Bronchial epithelial cell (primary cell): Measurements from ENCODE around the gene FAM53C. TPM values are rescaled to one million over a fixed set of nuclear protein-coding genes. Genes with fewer than 3 reads are reported as not detected.
"Not testable (repeated sequence)": the region's sequence is repeated elsewhere in the genome, so short reads cannot be mapped to it uniquely, and the experiment has no call there.

ENCODE experiments used
- DNase-seq: peaks from one replicate; pipeline ENCODE4 v3.0.0-alpha.2; 2010; ENCODE audit warnings: low read depth
- FAIRE-seq: peaks from 2 replicates; lab custom pipeline; 2011; peaks lifted over from hg19 to GRCh38; lab: Jason Lieb, UNC
- H3K27me3 ChIP-seq: 2 replicates; pipeline ENCODE4 v1.5.1; 2011; ENCODE audit warnings: low read length; ENCODE audit not compliant: control insufficient read depth, insufficient read depth
- H3K36me3 ChIP-seq: 2 replicates; pipeline ENCODE4 v1.5.1; 2011; ENCODE audit warnings: low read length; ENCODE audit not compliant: control insufficient read depth, insufficient read depth
- H3K4me3 ChIP-seq: 2 replicates; pipeline ENCODE4 v1.5.1; 2011; ENCODE audit warnings: mild to moderate bottlenecking, low read depth, low read length, control low read depth
- CTCF ChIP-seq: IDR thresholded peaks from 2 replicates; pipeline ENCODE4 v1.5.1; 2011; ENCODE audit warnings: mild to moderate bottlenecking, moderate library complexity, low read length, control low read depth, inconsistent platforms; ENCODE audit not compliant: insufficient read depth, severe bottlenecking
- total RNA-seq: library from RNA; depleted of rRNA; stranded (reverse); fragments of >200 nt; gene quantifications from 2 replicates; pipeline ENCODE4 v1.2.1, GENCODE V29; 2014

Gene FAM53C
- total RNA-seq, 1 donor from 2014 or later: 10.3 TPM

GRCh38 chr5:138316355-138316754, 21.7 kb upstream of the FAM53C start:
- DNase-seq: no peak
- FAIRE-seq: no peak
- no peak for TF ChIP-seq CTCF
- Histone ChIP-seq H3K4me3 (no peak overlapping the region), H3K27me3 (no peaks in the 10 kb centered on the region), H3K36me3 (no peaks in the 10 kb centered on the region)

- not testable (repeated sequence) for FAIRE-seq, H3K36me3 ChIP-seq, H3K4me3 ChIP-seq, H3K27me3 ChIP-seq
- peak; percentile 26 for DNase-seq
Observed at GRCh38 chr5:138318211-138318610, 19.9 kb upstream of the FAM53C start.

GRCh38 chr5:138330813-138331448, 7.1 kb upstream of the FAM53C start:
- DNase-seq (peak; percentile 48), FAIRE-seq (no peak)
- Histone ChIP-seq H3K36me3 (no peaks in the 10 kb centered on the region), H3K4me3 (peak overlapping the region; percentile 49), H3K27me3 (no peaks in the 10 kb centered on the region)
- no peak for TF ChIP-seq CTCF

GRCh38 chr5:138331449-138332368, 6.4 kb upstream of the FAM53C start, which contains the start of gene CDC25C:
Gene CDC25C (minus strand): TSS chr5:138331804. CDS start chr5:138331180, 624 bp downstream.
- no peak for FAIRE-seq
- Histone ChIP-seq H3K4me3 (peak within 1 kb of the TSS; percentile 49), H3K27me3 (no peaks in the 10 kb centered on the region), H3K36me3 (no peaks in the 10 kb centered on the region)
- TF ChIP-seq CTCF: no peak
- peak; percentile 98 for DNase-seq

GRCh38 chr5:138334867-138335447, 3.1 kb upstream of the FAM53C start:
- no peak for FAIRE-seq
- TF ChIP-seq CTCF: no peak
- Histone ChIP-seq H3K4me3 (no peak overlapping the region), H3K36me3 (no peaks in the 10 kb centered on the region), H3K27me3 (no peaks in the 10 kb centered on the region)
- DNase-seq: peak; percentile 61
